ENCODE results near the gene APPBP2. TPM values are rescaled to one million over a fixed set of nuclear protein-coding genes. Genes with fewer than 3 reads are reported as not detected.

Gene APPBP2
- total RNA-seq, 2 experiments from 2014 or later: 18.5 to 18.7 TPM

DNA sequence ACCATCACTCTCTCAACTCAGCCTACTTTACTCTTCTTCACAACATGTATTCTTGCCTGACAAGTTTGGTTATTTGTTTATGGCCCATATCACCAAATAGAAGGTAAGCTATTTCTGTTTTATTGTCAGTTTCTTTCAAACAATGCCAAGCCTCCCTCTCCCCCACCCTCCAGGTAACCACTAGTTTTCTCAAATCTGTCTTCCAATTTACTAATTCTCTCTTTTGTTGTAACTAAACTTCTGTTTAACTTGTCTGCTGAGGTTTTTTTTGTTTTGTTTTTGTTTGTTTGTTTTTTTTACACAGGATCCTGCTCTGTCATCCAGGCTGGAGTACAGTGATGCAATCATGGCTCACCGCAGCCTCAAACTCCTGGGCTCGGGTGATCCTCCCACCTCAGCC lies 68.9 kb downstream of the APPBP2 start:
- ATAC-seq (ENCODE audit: poor library complexity) (no peak), DNase-seq (no peak)
- Mint-ChIP-seq H3K36me3 (ENCODE audit: low read depth) (peaks cover 91% of the 10 kb centered on the region), H3K27me3 (no peaks in the 10 kb centered on the region), H3K4me1 (ENCODE audit: low read depth) (no peaks in the 10 kb centered on the region), H3K27ac (no peak overlapping the region), H3K9me3 (peaks cover 3% of the 10 kb centered on the region), H3K4me3 (no peak overlapping the region)
- TF ChIP-seq, protein P1, sequence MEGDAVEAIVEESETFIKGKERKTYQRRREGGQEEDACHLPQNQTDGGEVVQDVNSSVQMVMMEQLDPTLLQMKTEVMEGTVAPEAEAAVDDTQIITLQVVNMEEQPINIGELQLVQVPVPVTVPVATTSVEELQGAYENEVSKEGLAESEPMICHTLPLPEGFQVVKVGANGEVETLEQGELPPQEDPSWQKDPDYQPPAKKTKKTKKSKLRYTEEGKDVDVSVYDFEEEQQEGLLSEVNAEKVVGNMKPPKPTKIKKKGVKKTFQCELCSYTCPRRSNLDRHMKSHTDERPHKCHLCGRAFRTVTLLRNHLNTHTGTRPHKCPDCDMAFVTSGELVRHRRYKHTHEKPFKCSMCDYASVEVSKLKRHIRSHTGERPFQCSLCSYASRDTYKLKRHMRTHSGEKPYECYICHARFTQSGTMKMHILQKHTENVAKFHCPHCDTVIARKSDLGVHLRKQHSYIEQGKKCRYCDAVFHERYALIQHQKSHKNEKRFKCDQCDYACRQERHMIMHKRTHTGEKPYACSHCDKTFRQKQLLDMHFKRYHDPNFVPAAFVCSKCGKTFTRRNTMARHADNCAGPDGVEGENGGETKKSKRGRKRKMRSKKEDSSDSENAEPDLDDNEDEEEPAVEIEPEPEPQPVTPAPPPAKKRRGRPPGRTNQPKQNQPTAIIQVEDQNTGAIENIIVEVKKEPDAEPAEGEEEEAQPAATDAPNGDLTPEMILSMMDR (IDR thresholded peaks at IDR 0.05): no peak
- intact Hi-C loops (cut with DNase I, micrococcal nuclease): no loop called here
- Histone ChIP-seq H3K4me3 (ENCODE audit: low read length) (no peak overlapping the region), H3K27ac (ENCODE audit: low read depth in 1 of 2, low read length in 2 of 2) (no peak overlapping the region), H3K9me3 (ENCODE audit: control insufficient read depth in 1 of 2, insufficient read depth in 1 of 2, low read length in 2 of 2) (no peaks in the 10 kb centered on the region), H3K27me3 (ENCODE audit: control insufficient read depth in 1 of 2, insufficient read depth in 2 of 2, low read length in 2 of 2) (no peaks in the 10 kb centered on the region), H3K4me1 (ENCODE audit: insufficient read depth, low read length) (no peaks in the 10 kb centered on the region), H3K36me3 (ENCODE audit: insufficient read depth, low read length) (peaks cover 68% of the 10 kb centered on the region)
- ChIA-PET POLR2A (no interaction called here), CTCF (no interaction called here)

DNA sequence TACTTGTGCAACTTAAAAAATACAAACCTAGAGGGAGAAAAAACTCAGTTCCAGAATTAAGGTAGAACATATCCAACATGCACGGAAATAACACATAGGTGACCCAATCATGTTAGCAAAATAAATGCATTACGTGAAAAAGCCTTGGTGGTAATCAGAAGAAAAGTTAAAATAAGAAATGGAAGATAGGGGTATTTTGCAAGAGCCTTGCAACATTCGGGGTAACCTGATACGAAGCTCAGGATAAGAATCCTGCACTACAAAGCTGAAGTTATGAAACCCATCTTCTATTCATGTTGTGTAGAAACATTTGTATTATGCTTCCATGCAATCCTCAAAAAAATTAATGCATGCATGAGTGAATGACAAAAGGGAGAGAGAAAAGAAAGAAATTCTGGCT lies 70.7 kb downstream of the APPBP2 start:
- Mint-ChIP-seq H3K4me1 (ENCODE audit: low read depth) (no peaks in the 10 kb centered on the region), H3K27ac (no peak overlapping the region), H3K36me3 (ENCODE audit: low read depth) (peaks cover 90% of the 10 kb centered on the region), H3K27me3 (no peaks in the 10 kb centered on the region), H3K9me3 (peaks cover 3% of the 10 kb centered on the region), H3K4me3 (no peak overlapping the region)
- TF ChIP-seq, protein P1 (IDR thresholded peaks at IDR 0.05): no peak
- ChIA-PET CTCF (interaction anchor here (1.1 kb wide), 1 partner anchor 10 kb away, joined by 3 read pairs; no protein-coding TSS in a partner anchor), POLR2A (no interaction called here)
- no peaks in the 10 kb centered on the region for H3K4me1 ChIP-seq (ENCODE audit: insufficient read depth, low read length)
- H3K9me3 ChIP-seq (ENCODE audit: control insufficient read depth in 1 of 2, insufficient read depth in 1 of 2, low read length in 2 of 2): no peaks in the 10 kb centered on the region
- ATAC-seq (ENCODE audit: poor library complexity) (no peak), DNase-seq (no peak)
- intact Hi-C loops (cut with DNase I, micrococcal nuclease): no loop called here
- H3K27me3 ChIP-seq (ENCODE audit: control insufficient read depth in 1 of 2, insufficient read depth in 2 of 2, low read length in 2 of 2): no peaks in the 10 kb centered on the region
- H3K27ac ChIP-seq (ENCODE audit: low read depth in 1 of 2, low read length in 2 of 2): no peak overlapping the region
- no peak overlapping the region for H3K4me3 ChIP-seq (ENCODE audit: low read length)
- peaks cover 60% of the 10 kb centered on the region for H3K36me3 ChIP-seq (ENCODE audit: insufficient read depth, low read length)

DNA sequence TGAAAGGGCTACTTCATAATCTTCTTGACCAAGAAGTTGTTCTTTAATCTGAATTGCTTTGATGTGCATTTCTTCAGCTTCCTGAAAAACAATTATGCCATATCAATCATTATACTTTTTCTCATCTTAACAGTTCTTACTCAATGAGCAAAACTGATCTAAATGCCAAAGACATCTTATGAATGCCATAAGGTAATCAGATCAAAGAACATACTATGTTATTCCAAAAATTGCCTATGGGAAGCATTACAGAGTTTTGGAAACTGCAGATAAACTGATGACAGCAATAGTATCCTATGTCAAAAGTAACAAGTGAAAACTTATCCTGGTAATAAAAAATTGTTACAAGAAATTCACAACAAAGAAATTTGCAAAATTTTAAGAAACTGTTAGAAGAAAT lies 74.1 kb downstream of the APPBP2 start:
- no peak overlapping the region for H3K27ac ChIP-seq (ENCODE audit: low read depth in 1 of 2, low read length in 2 of 2)
- peaks cover 83% of the 10 kb centered on the region for H3K36me3 Mint-ChIP-seq (ENCODE audit: low read depth)
- no peaks in the 10 kb centered on the region for H3K9me3 ChIP-seq (ENCODE audit: control insufficient read depth in 1 of 2, insufficient read depth in 1 of 2, low read length in 2 of 2)
- POLR2A ChIA-PET: no interaction called here
- no peak overlapping the region for H3K4me3 ChIP-seq (ENCODE audit: low read length)
- ATAC-seq (ENCODE audit: poor library complexity): no peak
- H3K27me3 Mint-ChIP-seq: no peaks in the 10 kb centered on the region
- TF ChIP-seq, protein P1 (IDR thresholded peaks at IDR 0.05): no peak
- H3K27ac Mint-ChIP-seq: no peak overlapping the region
- H3K9me3 Mint-ChIP-seq: no peaks in the 10 kb centered on the region
- H3K4me3 Mint-ChIP-seq: no peak overlapping the region
- no peaks in the 10 kb centered on the region for H3K4me1 Mint-ChIP-seq (ENCODE audit: low read depth)
- H3K36me3 ChIP-seq (ENCODE audit: insufficient read depth, low read length): peaks cover 45% of the 10 kb centered on the region
- H3K27me3 ChIP-seq (ENCODE audit: control insufficient read depth in 1 of 2, insufficient read depth in 2 of 2, low read length in 2 of 2): no peaks in the 10 kb centered on the region
- intact Hi-C loops (cut with DNase I, micrococcal nuclease): no loop called here
- CTCF ChIA-PET: no interaction called here
- DNase-seq: no peak
- no peaks in the 10 kb centered on the region for H3K4me1 ChIP-seq (ENCODE audit: insufficient read depth, low read length)

Data from CD4-positive, alpha-beta T cell (primary cell).